Activated naive CD8-positive, alpha-beta T cell treated with anti-CD3 and anti-CD28 coated beads, Interleukin-2, amount 10 ng/mL, durations not matched to agents 7 days and 5 days (primary cell): ENCODE results near the gene PRLH. TPM values are rescaled to one million over a fixed set of nuclear protein-coding genes. Genes with fewer than 3 reads are reported as not detected.
A peak's percentile ranks its signal among the peaks of the same experiment; 100 is the strongest.

Experiments used
- ATAC-seq: fragments of 150-1000 bp; cut with Tn5 transposase; one replicate; pipeline ENCODE4 v1.10.0; 2021; ENCODE audit warnings: low read depth, moderate library complexity
- POLR2A ChIA-PET: fragments of 350-600 bp; sonication (Branson Sonifier 250); formaldehyde crosslinking; loops from one replicate; lab custom pipeline; 2021; ENCODE audit warnings: antibody characterized with exemption; lab: Charles Lee
- DNase-seq: peaks from one replicate; pipeline ENCODE4 v3.0.0; 2021
- H3K27ac Mint-ChIP-seq: one replicate; pipeline ENCODE4 v1.8.0; 2022; ENCODE audit warnings: mild to moderate bottlenecking, mixed read lengths
- H3K27me3 Mint-ChIP-seq: one replicate; pipeline ENCODE4 v1.8.0; 2022; ENCODE audit warnings: mild to moderate bottlenecking, moderate library complexity, mixed read lengths
- H3K36me3 Mint-ChIP-seq: one replicate; pipeline ENCODE4 v1.8.0; 2021; ENCODE audit warnings: mild to moderate bottlenecking, mixed read lengths
- H3K4me1 Mint-ChIP-seq: one replicate; pipeline ENCODE4 v1.8.0; 2021; ENCODE audit warnings: mixed read lengths
- H3K4me3 Mint-ChIP-seq: one replicate; pipeline ENCODE4 v1.8.0; 2022; ENCODE audit warnings: mild to moderate bottlenecking, moderate library complexity, mixed read lengths
- H3K9me3 Mint-ChIP-seq: one replicate; pipeline ENCODE4 v1.8.0; 2021; ENCODE audit warnings: mixed read lengths
- total RNA-seq, 2 experiments: library from RNA; stranded (reverse); gene quantifications; one replicate each; pipeline ENCODE4 v1.2.3, GENCODE V29; 2021

PRLH gene
- total RNA-seq, 2 experiments from 2014 or later, result not detected

DNA sequence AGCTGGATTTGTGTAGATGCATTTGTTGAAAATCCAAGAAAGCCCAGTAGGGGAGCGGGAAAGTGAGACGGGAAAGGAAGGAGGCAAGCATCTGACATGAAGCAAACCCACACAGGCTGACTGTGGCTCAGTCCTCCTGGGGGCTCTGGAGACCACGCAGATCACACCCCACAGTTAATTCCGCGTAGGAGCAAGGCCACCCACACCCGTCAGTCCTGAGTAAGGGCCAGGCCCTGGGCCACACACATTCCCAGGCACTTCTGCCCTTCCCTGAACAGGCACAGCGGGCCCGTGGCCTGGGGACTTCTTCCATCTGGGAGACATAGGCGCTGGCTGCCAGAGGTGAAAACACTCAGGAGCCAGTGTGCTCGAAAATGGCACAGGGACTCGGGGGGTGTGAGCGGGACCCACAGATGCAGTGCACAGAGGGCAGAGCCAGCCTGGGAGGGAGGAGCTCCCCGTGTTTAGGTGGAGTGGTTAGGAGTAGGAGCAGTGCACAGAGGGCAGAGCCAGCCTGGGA lies 19.4 kb upstream of the PRLH start:
- H3K9me3 Mint-ChIP-seq, result no peaks in the 10 kb centered on the region
- DNase-seq, result no peak
- H3K4me1 Mint-ChIP-seq, result no peaks in the 10 kb centered on the region
- POLR2A ChIA-PET, result no interaction called here
- H3K36me3 Mint-ChIP-seq, result no peaks in the 10 kb centered on the region
- ATAC-seq, result no peak
- H3K27me3 Mint-ChIP-seq, result peaks cover 3% of the 10 kb centered on the region
- H3K4me3 Mint-ChIP-seq, result no peak overlapping the region
- H3K27ac Mint-ChIP-seq, result no peak overlapping the region

DNA sequence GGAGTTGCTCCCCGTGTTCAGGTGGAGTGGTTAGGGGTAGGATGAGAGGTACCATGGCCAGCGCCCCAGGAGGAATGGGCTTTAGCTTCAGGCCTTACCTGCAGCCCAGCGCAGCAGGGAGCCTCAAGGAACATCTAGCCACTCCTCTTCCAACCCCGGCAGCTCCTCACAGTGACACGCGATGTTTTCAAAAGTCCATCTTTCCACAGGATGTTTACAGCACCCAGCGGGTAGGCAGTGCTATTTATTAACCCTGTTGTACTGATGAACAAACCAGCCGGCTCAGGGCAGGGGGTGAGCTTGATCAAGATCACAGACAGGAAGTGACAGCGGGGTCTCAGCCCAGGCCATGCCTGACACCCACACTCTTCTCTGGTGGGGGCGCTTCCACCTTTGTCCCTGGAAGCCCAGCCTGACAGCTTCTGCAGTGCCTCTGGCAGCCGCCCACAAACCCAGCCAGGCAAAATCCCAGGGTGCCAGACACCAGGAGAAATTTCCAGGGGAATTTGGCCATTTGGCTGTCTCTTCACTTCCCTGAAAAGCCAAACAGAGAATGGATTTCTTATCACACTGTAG lies 18.4 kb upstream of the PRLH start:
- H3K4me1 Mint-ChIP-seq, result no peaks in the 10 kb centered on the region
- no peaks in the 10 kb centered on the region for H3K36me3 Mint-ChIP-seq
- no peak overlapping the region for H3K27ac Mint-ChIP-seq
- H3K9me3 Mint-ChIP-seq, result no peaks in the 10 kb centered on the region
- H3K4me3 Mint-ChIP-seq, result no peak overlapping the region
- POLR2A ChIA-PET, result no interaction called here
- ATAC-seq (no peak), DNase-seq (no peak)
- peaks cover 3% of the 10 kb centered on the region for H3K27me3 Mint-ChIP-seq

DNA sequence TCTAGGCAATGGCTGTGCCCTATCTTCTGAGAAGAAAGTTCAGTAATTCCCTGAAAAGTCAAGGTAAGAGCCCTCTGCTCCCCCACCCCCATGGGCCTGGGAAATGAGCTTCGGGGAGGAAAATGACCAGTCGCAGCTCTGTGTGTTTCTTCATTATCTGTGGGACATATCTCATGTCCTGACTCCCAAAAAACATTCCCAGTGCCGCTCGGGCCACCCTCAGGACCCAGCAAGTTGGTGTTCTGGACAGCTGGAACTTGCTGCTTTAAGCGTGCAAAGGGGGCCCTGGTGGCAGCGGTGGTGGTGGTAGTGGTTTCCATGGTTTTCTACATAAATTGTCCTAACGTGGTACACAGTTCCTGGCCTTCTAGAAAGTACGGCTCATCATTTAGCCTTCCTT lies 17.2 kb upstream of the PRLH start:
- no peak for ATAC-seq
- POLR2A ChIA-PET, result no interaction called here
- Mint-ChIP-seq H3K4me3 (no peak overlapping the region), H3K27ac (no peak overlapping the region), H3K4me1 (no peaks in the 10 kb centered on the region), H3K27me3 (peaks cover 3% of the 10 kb centered on the region), H3K36me3 (no peaks in the 10 kb centered on the region), H3K9me3 (peaks cover 6% of the 10 kb centered on the region)
- no peak for DNase-seq

DNA sequence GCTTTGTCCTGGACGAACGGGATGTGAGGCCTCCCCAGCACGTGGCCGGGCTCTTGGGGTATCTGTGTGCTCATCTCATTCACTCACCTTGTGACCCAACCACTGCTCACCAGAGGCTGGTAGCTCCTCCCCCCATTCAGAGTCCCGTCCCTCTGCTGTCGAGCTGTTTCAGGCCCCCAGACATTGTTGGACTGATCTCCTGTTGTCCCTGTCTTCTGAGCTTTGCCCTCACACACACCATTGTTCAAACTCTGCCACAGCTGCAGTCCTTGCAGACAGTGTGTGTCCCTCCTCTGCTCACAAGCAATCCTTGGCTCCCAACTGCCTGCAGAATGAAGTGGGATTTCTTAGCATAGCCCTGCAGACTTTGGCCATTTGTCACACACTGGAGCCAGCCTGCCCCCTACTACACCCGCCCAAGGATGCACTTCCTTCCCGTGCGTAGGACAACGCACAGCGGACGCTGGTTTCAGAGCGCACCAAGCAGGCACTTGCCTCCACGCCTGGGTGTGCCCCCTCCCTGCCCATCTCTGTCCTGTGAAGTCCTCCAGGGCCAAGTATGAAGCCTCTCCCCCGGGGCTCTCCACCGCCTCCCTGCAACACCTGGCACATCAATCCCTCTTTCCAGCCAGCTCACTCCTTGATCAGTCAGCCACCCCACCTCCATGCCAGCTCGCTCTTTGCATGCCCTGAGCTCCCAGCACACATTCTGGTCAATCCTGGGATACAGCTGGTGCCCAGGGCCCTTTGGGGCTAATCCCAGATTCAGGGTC lies 16.5 kb upstream of the PRLH start:
- Mint-ChIP-seq H3K36me3 (no peaks in the 10 kb centered on the region), H3K27me3 (peaks cover 3% of the 10 kb centered on the region), H3K9me3 (peaks cover 8% of the 10 kb centered on the region), H3K4me3 (no peak overlapping the region), H3K4me1 (no peaks in the 10 kb centered on the region), H3K27ac (no peak overlapping the region)
- ATAC-seq (no peak), DNase-seq (no peak)
- POLR2A ChIA-PET, result no interaction called here

DNA sequence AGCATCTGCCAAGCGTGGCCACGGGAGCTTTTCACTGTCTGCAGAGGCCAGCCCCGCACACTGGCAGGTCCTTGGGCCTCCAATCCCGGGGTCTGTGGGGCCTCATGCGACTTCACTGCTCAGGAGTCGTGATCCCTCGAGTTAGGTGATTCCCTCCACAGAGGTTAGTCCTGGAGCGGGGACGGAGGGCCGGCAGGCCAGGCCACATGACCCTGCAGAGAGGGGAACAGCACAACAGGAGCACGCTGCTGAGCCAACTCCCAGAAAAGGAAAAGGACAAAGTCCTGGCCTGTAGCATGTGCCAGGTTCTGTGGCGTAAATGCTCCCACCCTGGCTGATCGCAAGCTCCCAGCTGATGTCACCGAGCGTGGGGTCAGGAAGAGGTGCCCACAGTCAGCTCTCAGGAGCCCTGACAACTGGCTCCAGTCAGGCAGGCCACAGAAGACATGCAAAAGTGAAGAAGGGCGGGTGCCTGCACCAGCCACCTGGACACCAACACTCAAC lies 15.3 kb upstream of the PRLH start:
- Mint-ChIP-seq H3K27me3 (peaks cover 3% of the 10 kb centered on the region), H3K27ac (no peak overlapping the region), H3K9me3 (peaks cover 9% of the 10 kb centered on the region), H3K4me1 (no peaks in the 10 kb centered on the region), H3K36me3 (peaks cover 2% of the 10 kb centered on the region), H3K4me3 (no peak overlapping the region)
- ATAC-seq, result no peak
- no peak for DNase-seq
- POLR2A ChIA-PET, result no interaction called here

DNA sequence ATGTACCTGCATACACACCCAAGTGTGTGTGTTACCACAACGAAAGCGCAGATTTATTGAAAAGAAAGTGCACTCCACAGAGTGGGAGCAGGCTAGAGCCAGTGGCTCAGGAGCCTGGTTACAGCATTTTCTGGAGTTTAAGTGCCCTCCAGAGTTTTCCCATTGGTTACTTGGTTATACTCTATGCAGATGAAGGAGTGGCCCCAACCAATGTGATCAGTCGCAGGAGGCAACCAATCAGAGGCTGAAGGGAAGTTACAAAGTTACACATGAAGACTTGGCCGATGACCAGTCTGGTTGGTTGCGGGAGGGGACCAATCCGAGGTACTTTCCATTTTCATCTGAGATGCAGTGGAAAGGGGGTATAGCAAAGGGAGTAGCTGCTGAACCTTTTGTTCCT lies 13.5 kb upstream of the PRLH start:
- DNase-seq (no peak), ATAC-seq (no peak)
- no peak overlapping the region for H3K27ac Mint-ChIP-seq
- no peak overlapping the region for H3K4me3 Mint-ChIP-seq
- POLR2A ChIA-PET, result no interaction called here
- peaks cover 13% of the 10 kb centered on the region for H3K9me3 Mint-ChIP-seq
- peaks cover 10% of the 10 kb centered on the region for H3K4me1 Mint-ChIP-seq
- peaks cover 2% of the 10 kb centered on the region for H3K27me3 Mint-ChIP-seq
- peaks cover 2% of the 10 kb centered on the region for H3K36me3 Mint-ChIP-seq

DNA sequence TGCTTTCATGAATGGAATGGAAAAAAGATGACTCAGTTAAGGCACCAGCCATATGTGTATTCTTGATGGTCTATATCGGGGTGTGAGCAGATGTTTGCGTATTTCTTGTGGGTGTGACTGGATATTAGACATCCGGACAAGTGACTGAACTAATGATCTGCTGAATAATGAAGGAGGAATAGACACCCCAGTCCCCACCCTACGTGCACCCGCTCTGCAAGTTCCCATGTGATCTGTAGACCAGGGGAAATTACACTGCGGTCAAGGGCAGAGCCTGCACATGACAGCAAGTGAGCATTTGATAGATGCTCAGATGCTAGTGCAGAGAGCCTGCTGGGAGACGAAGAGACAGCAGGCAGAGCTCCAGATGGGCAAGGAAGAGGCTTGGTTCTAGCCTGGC lies 12.4 kb upstream of the PRLH start:
- Mint-ChIP-seq H3K9me3 (peaks cover 13% of the 10 kb centered on the region), H3K4me1 (peaks cover 10% of the 10 kb centered on the region), H3K27me3 (peaks cover 2% of the 10 kb centered on the region), H3K4me3 (no peak overlapping the region), H3K36me3 (peaks cover 2% of the 10 kb centered on the region), H3K27ac (no peak overlapping the region)
- DNase-seq (no peak), ATAC-seq (no peak)
- POLR2A ChIA-PET, result no interaction called here

DNA sequence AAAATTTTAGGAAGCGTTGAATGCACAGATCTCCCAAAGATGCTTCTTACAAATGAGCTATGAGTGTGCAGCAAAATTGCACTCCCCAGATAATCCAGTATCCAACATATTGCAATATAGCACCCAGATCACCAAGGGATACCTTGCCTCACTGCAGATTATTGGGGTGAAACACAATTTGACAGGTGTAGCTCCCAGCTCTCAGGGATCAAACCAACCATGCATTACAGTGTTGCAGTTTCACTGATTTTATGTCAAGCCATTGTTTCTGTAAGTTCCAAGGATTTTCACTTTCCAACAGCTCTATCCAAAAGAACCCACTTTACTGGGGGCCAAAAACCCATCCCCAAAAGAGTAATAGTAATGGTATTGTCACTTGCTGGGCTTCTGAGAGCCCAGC lies 10.8 kb upstream of the PRLH start:
- POLR2A ChIA-PET, result no interaction called here
- DNase-seq, result no peak
- H3K9me3 Mint-ChIP-seq, result peaks cover 13% of the 10 kb centered on the region
- peaks cover 10% of the 10 kb centered on the region for H3K4me1 Mint-ChIP-seq
- no peak overlapping the region for H3K27ac Mint-ChIP-seq
- ATAC-seq, result no peak
- no peak overlapping the region for H3K4me3 Mint-ChIP-seq
- H3K27me3 Mint-ChIP-seq, result peaks cover 4% of the 10 kb centered on the region
- H3K36me3 Mint-ChIP-seq, result peaks cover 2% of the 10 kb centered on the region

DNA sequence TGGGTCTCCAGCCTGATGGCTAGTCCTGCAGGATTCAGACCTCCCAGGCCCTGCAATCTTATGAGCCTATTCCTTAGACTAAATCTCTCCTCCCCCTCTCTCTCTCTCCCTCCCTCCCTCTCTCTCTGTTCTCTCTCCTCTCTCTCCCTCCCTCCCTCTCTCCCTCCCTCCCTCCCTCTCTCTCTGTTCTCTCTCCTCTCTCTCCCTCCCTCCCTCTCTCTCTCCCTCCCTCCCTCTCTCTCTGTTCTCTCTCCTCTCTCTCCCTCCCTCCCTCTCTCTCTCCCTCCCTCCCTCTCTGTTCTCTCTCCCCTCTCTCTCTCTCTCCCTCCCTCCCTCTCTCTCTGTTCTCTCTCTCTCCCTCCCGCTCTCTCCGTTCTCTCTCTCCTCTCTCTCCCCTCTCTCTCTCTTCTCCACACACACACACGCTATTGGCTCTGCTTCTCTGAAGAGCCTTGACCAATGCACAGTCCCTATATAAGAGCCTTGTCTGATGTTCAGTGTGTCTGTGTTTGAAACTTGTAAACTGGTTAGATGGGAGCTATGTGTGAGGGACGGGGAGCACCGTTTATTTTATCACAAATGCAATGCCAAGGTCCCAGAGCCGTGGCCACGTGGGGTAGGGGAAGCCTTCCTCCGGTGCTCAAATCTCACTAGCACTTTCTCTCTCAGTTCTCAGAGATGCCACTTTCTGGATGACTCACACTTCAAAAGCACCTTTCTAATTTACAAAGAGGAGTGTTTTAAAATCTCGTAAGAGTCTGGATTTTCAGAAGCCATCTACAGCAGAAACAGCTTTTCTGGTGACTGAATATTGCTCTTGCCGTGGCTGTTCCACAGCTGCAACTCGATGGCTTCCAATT lies 9.4 kb upstream of the PRLH start:
- H3K4me3 Mint-ChIP-seq, result peak overlapping the region; percentile 8
- POLR2A ChIA-PET, result no interaction called here
- peak; percentile 75 for ATAC-seq

DNA sequence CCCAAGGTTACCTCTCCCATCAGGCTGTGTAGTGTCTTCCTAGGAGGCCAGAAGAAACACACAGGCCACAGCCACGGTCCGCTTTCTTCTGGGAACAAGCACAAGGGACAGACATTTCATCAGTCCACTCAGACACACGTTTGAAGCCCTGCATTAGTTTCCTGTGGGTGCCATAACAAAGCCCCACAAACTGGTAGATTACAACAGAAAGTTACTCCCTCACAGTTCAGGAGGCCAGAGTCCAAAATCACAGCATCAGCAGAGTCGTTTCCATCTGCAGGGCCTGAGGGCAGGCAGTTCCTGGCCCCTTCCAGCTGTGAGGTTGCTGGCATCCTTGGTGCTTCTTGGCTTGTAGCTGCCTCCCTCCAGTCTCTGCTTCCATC lies 8.8 kb upstream of the PRLH start:
- no peak for ATAC-seq
- Mint-ChIP-seq H3K27me3 (peaks cover 9% of the 10 kb centered on the region), H3K9me3 (peaks cover 13% of the 10 kb centered on the region), H3K27ac (peak overlapping the region; percentile 69), H3K4me3 (peak overlapping the region; percentile 8), H3K4me1 (peaks cover 10% of the 10 kb centered on the region), H3K36me3 (peaks cover 2% of the 10 kb centered on the region)
- POLR2A ChIA-PET, result interaction anchor here (1.0 kb wide), 1 partner anchor 45 kb away, joined by 3 read pairs; no protein-coding TSS in a partner anchor
- no peak for DNase-seq

More for the DNA sequence above, 9.4 kb upstream of the PRLH start:
- H3K36me3 Mint-ChIP-seq, result peaks cover 2% of the 10 kb centered on the region
- H3K4me1 Mint-ChIP-seq, result peaks cover 10% of the 10 kb centered on the region
- H3K27me3 Mint-ChIP-seq, result peaks cover 5% of the 10 kb centered on the region
- DNase-seq, result no peak
- peaks cover 13% of the 10 kb centered on the region for H3K9me3 Mint-ChIP-seq
- peak overlapping the region; percentile 69 for H3K27ac Mint-ChIP-seq

DNA sequence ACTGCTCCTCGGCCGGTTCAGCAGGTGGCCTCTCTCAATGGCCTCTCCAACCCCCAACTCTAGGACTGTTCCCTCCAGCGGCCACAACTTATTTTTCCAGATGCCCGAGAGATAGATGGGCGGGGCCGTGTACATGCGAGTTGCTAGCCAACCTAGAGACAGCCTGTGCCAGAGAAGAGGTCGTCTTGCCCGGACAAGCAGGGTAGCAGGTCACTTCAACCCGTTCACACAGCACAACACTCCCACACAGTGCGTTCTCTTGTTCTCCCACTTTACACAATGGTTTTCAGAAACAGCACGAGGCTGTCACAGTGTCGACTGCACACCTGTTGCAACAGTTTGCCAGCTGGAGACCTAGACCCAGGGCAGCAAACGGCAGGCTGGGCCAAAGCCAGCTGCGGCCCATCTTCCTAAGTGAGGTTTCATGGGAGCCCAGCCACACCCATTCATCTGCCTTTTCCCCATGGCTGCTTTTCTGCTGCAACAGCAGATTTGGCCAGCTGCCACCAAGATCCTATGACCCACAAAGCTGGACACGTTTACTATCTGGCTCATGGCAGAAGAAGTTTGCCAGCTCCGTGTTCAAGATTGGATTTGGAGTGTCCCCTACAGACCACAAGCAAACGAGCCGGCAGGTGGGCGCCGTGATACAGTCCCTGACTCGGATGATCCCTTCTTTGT lies 7.3 kb upstream of the PRLH start:
- POLR2A ChIA-PET, result no interaction called here

DNA sequence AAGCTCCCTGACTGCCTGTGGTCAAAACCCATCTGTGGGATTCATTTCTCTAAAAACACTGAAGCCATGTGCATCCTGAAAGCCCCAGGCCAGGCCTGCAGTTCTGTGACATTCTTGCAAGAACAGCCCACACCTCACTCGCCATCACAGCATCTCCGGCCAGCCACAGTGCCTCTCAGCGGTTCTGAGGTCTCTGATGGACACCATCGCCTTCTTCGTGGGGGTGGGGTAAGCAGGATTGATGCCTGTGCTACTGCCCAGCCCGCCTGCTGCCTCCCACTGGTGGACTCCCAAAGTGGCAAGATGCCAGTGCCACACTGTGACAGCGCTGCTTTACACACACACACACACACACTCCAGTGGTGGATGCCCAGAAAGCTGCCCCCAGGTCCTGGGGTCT lies 5.2 kb upstream of the PRLH start:
- Mint-ChIP-seq H3K27ac (no peak overlapping the region), H3K9me3 (peaks cover 3% of the 10 kb centered on the region), H3K27me3 (peaks cover 14% of the 10 kb centered on the region), H3K36me3 (no peaks in the 10 kb centered on the region), H3K4me1 (peaks cover 10% of the 10 kb centered on the region), H3K4me3 (no peak overlapping the region)
- POLR2A ChIA-PET, result no interaction called here
- no peak for ATAC-seq
- DNase-seq, result no peak

More for the DNA sequence above, 7.3 kb upstream of the PRLH start:
- Mint-ChIP-seq H3K36me3 (peaks cover 2% of the 10 kb centered on the region), H3K27ac (no peak overlapping the region), H3K4me3 (no peak overlapping the region), H3K9me3 (peaks cover 7% of the 10 kb centered on the region), H3K27me3 (peaks cover 11% of the 10 kb centered on the region), H3K4me1 (peaks cover 10% of the 10 kb centered on the region)
- DNase-seq, result no peak
- no peak for ATAC-seq

DNA sequence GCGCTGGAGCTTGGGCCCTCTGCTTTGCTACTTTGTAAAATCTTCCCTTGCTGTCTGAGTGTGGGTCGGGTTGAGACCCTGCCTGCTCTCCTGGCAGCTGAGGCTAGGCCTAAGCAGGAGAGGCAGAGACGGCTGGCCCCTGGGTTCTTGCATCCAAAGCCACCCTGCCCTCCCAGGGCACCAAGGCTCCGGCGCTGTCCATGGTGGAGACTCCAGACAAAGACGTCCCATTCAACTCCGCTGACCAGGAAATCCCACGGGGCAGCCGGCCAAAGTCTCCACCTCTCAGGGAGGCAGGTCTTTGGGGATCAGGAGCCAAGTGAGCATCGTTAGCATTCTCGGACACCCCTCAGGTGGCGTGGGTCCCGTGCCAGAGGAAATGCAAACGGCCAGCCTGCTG lies 2.6 kb upstream of the PRLH start:
- Mint-ChIP-seq H3K27me3 (peaks cover 11% of the 10 kb centered on the region), H3K36me3 (no peaks in the 10 kb centered on the region), H3K9me3 (no peaks in the 10 kb centered on the region), H3K4me1 (no peaks in the 10 kb centered on the region), H3K4me3 (no peak overlapping the region), H3K27ac (no peak overlapping the region)
- POLR2A ChIA-PET, result no interaction called here
- ATAC-seq (no peak), DNase-seq (no peak)
